Common myeloid progenitor, CD34-positive (primary cell): Measurements from ENCODE around the gene GPC5.

Experiments used
- CTCF ChIA-PET: fragments of 350-600 bp; sonication (Branson Sonifier 250); formaldehyde crosslinking; loops from one replicate; lab custom pipeline; 2021; ENCODE audit warnings: antibody characterized with exemption; lab: Charles Lee
- POLR2A ChIA-PET: fragments of 350-600 bp; sonication (Branson Sonifier 250); formaldehyde crosslinking; loops from one replicate; lab custom pipeline; 2021; ENCODE audit warnings: antibody characterized with exemption; lab: Charles Lee
- DNase-seq, 3 donors: peaks; one replicate each; pipeline versions ENCODE4 v3.0.0 to v3.0.0-alpha.2; 2013
- H3K27ac ChIP-seq, 2 experiments: 1 replicate in 1 of 2; 2 replicates in 1 of 2; pipeline ENCODE4 v1.7.0; 2013; ENCODE audit warnings: inconsistent platforms in 2 of 2, low read length in 2 of 2, mild to moderate bottlenecking in 2 of 2, low read depth in 1 of 2, moderate library complexity in 1 of 2; ENCODE audit not compliant: severe bottlenecking in 2 of 2, insufficient read depth in 1 of 2, poor library complexity in 1 of 2
- H3K27me3 ChIP-seq, 5 experiments: replicated peaks in 2 of 5; 1 replicate in 3 of 5; 2 replicates in 2 of 5; pipeline versions ENCODE4 v1.6.1 to v1.7.0; 2013; ENCODE audit warnings: low read length in 4 of 5, mild to moderate bottlenecking in 2 of 5, moderate library complexity in 2 of 5, inconsistent platforms in 1 of 5; ENCODE audit not compliant: insufficient read depth in 5 of 5, control insufficient read depth in 4 of 5
- H3K36me3 ChIP-seq, 4 experiments: 1 replicate in 2 of 4; 2 replicates in 2 of 4; pipeline versions ENCODE4 v1.6.1 to v1.7.0; 2013; ENCODE audit warnings: low read length in 3 of 4, control low read depth in 1 of 4, mild to moderate bottlenecking in 1 of 4; ENCODE audit not compliant: control insufficient read depth in 4 of 4, insufficient read depth in 4 of 4
- H3K4me1 ChIP-seq, 4 experiments: 1 replicate in 3 of 4; 2 replicates in 1 of 4; pipeline versions ENCODE4 v1.6.1 to v1.7.1; 2013; ENCODE audit warnings: low read length in 3 of 4, mild to moderate bottlenecking in 3 of 4, control low read depth in 1 of 4, inconsistent platforms in 1 of 4, moderate library complexity in 1 of 4; ENCODE audit not compliant: control insufficient read depth in 4 of 4, insufficient read depth in 4 of 4; ENCODE audit errors: control extremely low read depth in 1 of 4
- H3K4me3 ChIP-seq, 7 experiments: 1 replicate in 4 of 7; 2 replicates in 3 of 7; pipeline versions ENCODE4 v1.5.1 to v1.7.0; 2013; ENCODE audit warnings: mild to moderate bottlenecking in 7 of 7, low read length in 6 of 7, moderate library complexity in 6 of 7, inconsistent platforms in 2 of 7, low read depth in 2 of 7, control low read depth in 1 of 7; ENCODE audit not compliant: insufficient read depth in 4 of 7, control insufficient read depth in 1 of 7; ENCODE audit errors: extremely low read depth in 1 of 7
- H3K9me3 ChIP-seq, 5 experiments: 1 replicate in 4 of 5; 2 replicates in 1 of 5; pipeline versions ENCODE4 v1.6.1 to v1.7.1; 2013; ENCODE audit warnings: low read length in 4 of 5, mild to moderate bottlenecking in 2 of 5, inconsistent platforms in 1 of 5, low read depth in 1 of 5, moderate library complexity in 1 of 5; ENCODE audit not compliant: control insufficient read depth in 4 of 5, insufficient read depth in 2 of 5; ENCODE audit errors: control extremely low read depth in 1 of 5
- WGBS: methylation state at CpG from one replicate; pipeline ENCODE4 v1.1.5; 2013; ENCODE audit not compliant: insufficient coverage; 5-methylcytosine and 5-hydroxymethylcytosine counted together

The GPC5 gene

GRCh38 chr13:91767651-91768050, 369.2 kb downstream of the GPC5 start:
- WGBS, result 67% methylated on average over 3 of the region's 4 CpGs
- ChIA-PET CTCF (interaction anchor here (0.8 kb wide), 1 partner anchor 179 kb away, joined by 3 read pairs; no protein-coding TSS in a partner anchor), POLR2A (no interaction called here)
- H3K4me3 ChIP-seq, result no peak overlapping the region
- DNase-seq, result no peak
- H3K4me1 ChIP-seq, result no peaks in the 10 kb centered on the region
- H3K36me3 ChIP-seq, result no peaks in the 10 kb centered on the region
- H3K27me3 ChIP-seq, result no peaks in the 10 kb centered on the region
- H3K9me3 ChIP-seq, result peaks cover 0 to 1% (median 0%) of the 10 kb centered on the region in 5 experiments
- H3K27ac ChIP-seq, result no peak overlapping the region

GRCh38 chr13:91768746-91769145, 370.3 kb downstream of the GPC5 start:
- Histone ChIP-seq H3K9me3 (no peaks in the 10 kb centered on the region), H3K4me3 (no peak overlapping the region), H3K27ac (no peak overlapping the region), H3K36me3 (no peaks in the 10 kb centered on the region), H3K27me3 (no peaks in the 10 kb centered on the region), H3K4me1 (no peaks in the 10 kb centered on the region)
- DNase-seq, result no peak
- 100% methylated on average over 1 of the region's 2 CpGs for WGBS
- POLR2A ChIA-PET, result no interaction called here
- CTCF ChIA-PET, result interaction anchor here (0.8 kb wide), 1 partner anchor 178 kb away, joined by 3 read pairs; no protein-coding TSS in a partner anchor

- ChIA-PET CTCF (no interaction called here), POLR2A (no interaction called here)
- no peak overlapping the region for H3K27ac ChIP-seq
- no peaks in the 10 kb centered on the region for H3K9me3 ChIP-seq
- no CpG with 5 or more reads among the region's 1 CpG for WGBS
- no peaks in the 10 kb centered on the region for H3K36me3 ChIP-seq
- H3K27me3 ChIP-seq, result no peaks in the 10 kb centered on the region
- DNase-seq, result no peak
- no peak overlapping the region for H3K4me3 ChIP-seq
- H3K4me1 ChIP-seq, result no peaks in the 10 kb centered on the region
These were observed 372.8 kb downstream of the GPC5 start for GRCh38 chr13:91771229-91771628.

GRCh38 chr13:91773591-91774227, 375.3 kb downstream of the GPC5 start:
- no CpG with 5 or more reads among the region's 3 CpGs for WGBS
- H3K27me3 ChIP-seq, result no peaks in the 10 kb centered on the region
- no peaks in the 10 kb centered on the region for H3K9me3 ChIP-seq
- H3K36me3 ChIP-seq, result no peaks in the 10 kb centered on the region
- ChIA-PET POLR2A (interaction anchor here (0.5 kb wide), 1 partner anchor 32 kb away, joined by 4 read pairs; no protein-coding TSS in a partner anchor), CTCF (no interaction called here)
- no peak overlapping the region for H3K4me3 ChIP-seq
- H3K4me1 ChIP-seq, result peaks cover 0 to 5% (median 0%) of the 10 kb centered on the region in 4 experiments
- no peak overlapping the region for H3K27ac ChIP-seq
- DNase-seq, result no peak

- Histone ChIP-seq H3K27me3 (no peaks in the 10 kb centered on the region), H3K4me1 (peaks cover 0 to 5% (median 0%) of the 10 kb centered on the region in 4 experiments), H3K4me3 (no peak overlapping the region), H3K36me3 (no peaks in the 10 kb centered on the region), H3K27ac (no peak overlapping the region), H3K9me3 (no peaks in the 10 kb centered on the region)
- ChIA-PET POLR2A (no interaction called here), CTCF (no interaction called here)
- DNase-seq, result no peak
- 100% methylated on average over 1 of the region's 3 CpGs for WGBS
These were observed 376.0 kb downstream of the GPC5 start for GRCh38 chr13:91774397-91774796.

- CTCF ChIA-PET, result no interaction called here
- H3K36me3 ChIP-seq, result no peaks in the 10 kb centered on the region
- no peaks in the 10 kb centered on the region for H3K9me3 ChIP-seq
- no peak overlapping the region for H3K4me3 ChIP-seq
- H3K27ac ChIP-seq, result no peak overlapping the region
- no peak for DNase-seq
- 75% methylated on average over 2 of the region's 2 CpGs for WGBS
- POLR2A ChIA-PET, result no interaction called here
- peaks cover 0 to 5% (median 0%) of the 10 kb centered on the region in 4 experiments for H3K4me1 ChIP-seq
- no peaks in the 10 kb centered on the region for H3K27me3 ChIP-seq
These were observed 378.3 kb downstream of the GPC5 start for GRCh38 chr13:91776611-91777193.

- POLR2A ChIA-PET, result no interaction called here
- H3K4me1 ChIP-seq, result peaks cover 0 to 5% (median 0%) of the 10 kb centered on the region in 4 experiments
- WGBS, result 83% methylated on average over 3 of the region's 4 CpGs
- H3K36me3 ChIP-seq, result no peaks in the 10 kb centered on the region
- peak overlapping the region in 1 of 7 experiments; percentile 46 for H3K4me3 ChIP-seq
- no peaks in the 10 kb centered on the region for H3K27me3 ChIP-seq
- peak overlapping the region in 1 of 2 experiments; percentile 22 for H3K27ac ChIP-seq
- peak in 2 of 3 donors; percentile 9 to 15 for DNase-seq
- H3K9me3 ChIP-seq, result no peaks in the 10 kb centered on the region
- CTCF ChIA-PET, result interaction anchor here (1.6 kb wide), 1 partner anchor 11 kb away, joined by 4 read pairs; no protein-coding TSS in a partner anchor
These were observed 379.7 kb downstream of the GPC5 start for GRCh38 chr13:91778123-91778522.
